H9 (cell line): ENCODE results near the gene HOXB1. TPM values are rescaled to one million over a fixed set of nuclear protein-coding genes. Genes with fewer than 3 reads are reported as not detected.
A peak's percentile ranks its signal among the peaks of the same experiment; 100 is the strongest.

Experiments
- DNase-seq: peaks from one replicate; pipeline ENCODE4 v3.0.0-alpha.2; 2017
- H2AFZ ChIP-seq: one replicate; pipeline ENCODE4 v1.6.1; 2013; ENCODE audit warnings: mild to moderate bottlenecking, low read length, control low read depth, moderate library complexity
- H2AK5ac ChIP-seq: 2 replicates; pipeline ENCODE4 v1.6.1; 2013; ENCODE audit warnings: low read length, control low read depth, mixed read lengths; ENCODE audit not compliant: insufficient read length
- H2BK120ac ChIP-seq: one replicate; pipeline ENCODE4 v1.6.1; 2013; ENCODE audit warnings: low read depth, mild to moderate bottlenecking, low read length, control low read depth, inconsistent platforms; ENCODE audit not compliant: poor library complexity, severe bottlenecking
- H2BK12ac ChIP-seq: 2 replicates; pipeline ENCODE4 v1.6.1; 2013; ENCODE audit warnings: low read length, control low read depth, mixed read lengths, low read depth; ENCODE audit not compliant: insufficient read length
- H2BK15ac ChIP-seq: 2 replicates; pipeline ENCODE4 v1.6.1; 2013; ENCODE audit warnings: low read depth, low read length, control low read depth
- H2BK20ac ChIP-seq: one replicate; pipeline ENCODE4 v1.6.1; 2013; ENCODE audit warnings: low read depth, mild to moderate bottlenecking, low read length, control low read depth, inconsistent platforms; ENCODE audit not compliant: poor library complexity, severe bottlenecking
- H2BK5ac ChIP-seq: 2 replicates; pipeline ENCODE4 v1.6.1; 2013; ENCODE audit warnings: low read length, control low read depth, mixed read lengths; ENCODE audit not compliant: insufficient read length
- H3K14ac ChIP-seq: 2 replicates; pipeline ENCODE4 v1.6.1; 2013; ENCODE audit warnings: low read length, control low read depth; ENCODE audit not compliant: insufficient read depth
- H3K18ac ChIP-seq: 2 replicates; pipeline ENCODE4 v1.6.1; 2013; ENCODE audit warnings: low read depth, mild to moderate bottlenecking, mixed read lengths, low read length, control low read depth; ENCODE audit not compliant: insufficient read length
- H3K23ac ChIP-seq: 2 replicates; pipeline ENCODE4 v1.6.1; 2013; ENCODE audit warnings: low read length, control low read depth, mixed read lengths, low read depth; ENCODE audit not compliant: insufficient read length
- H3K23me2 ChIP-seq: 2 replicates; pipeline ENCODE4 v1.6.1; 2013; ENCODE audit warnings: low read depth, mild to moderate bottlenecking, mixed read lengths, low read length, control low read depth; ENCODE audit not compliant: insufficient read length, poor library complexity, severe bottlenecking
- H3K27ac ChIP-seq: 2 replicates; pipeline ENCODE4 v1.5.1; 2013; ENCODE audit warnings: low read length, control low read depth, mixed read lengths, low read depth; ENCODE audit not compliant: insufficient read length
- H3K27me3 ChIP-seq: 2 replicates; pipeline ENCODE4 v1.6.1; 2013; ENCODE audit warnings: low read length, control low read depth, inconsistent platforms; ENCODE audit not compliant: insufficient read depth
- H3K4ac ChIP-seq: 2 replicates; pipeline ENCODE4 v1.6.1; 2013; ENCODE audit warnings: low read depth, mild to moderate bottlenecking, control low read depth, inconsistent platforms, low read length, moderate library complexity
- H3K4me1 ChIP-seq: 2 replicates; pipeline ENCODE4 v1.6.1; 2013; ENCODE audit warnings: low read length, control low read depth, inconsistent platforms; ENCODE audit not compliant: insufficient read depth
- H3K4me2 ChIP-seq: 2 replicates; pipeline ENCODE4 v1.6.1; 2013; ENCODE audit warnings: low read length, control low read depth, mixed read lengths; ENCODE audit not compliant: insufficient read length, insufficient read depth
- H3K56ac ChIP-seq: 2 replicates; pipeline ENCODE4 v1.6.1; 2013; ENCODE audit warnings: low read depth, mild to moderate bottlenecking, mixed read lengths, low read length, control low read depth; ENCODE audit not compliant: insufficient read length
- H3K79me1 ChIP-seq: 2 replicates; pipeline ENCODE4 v1.6.1; 2013; ENCODE audit warnings: low read depth, mild to moderate bottlenecking, moderate library complexity, low read length, control low read depth, inconsistent platforms; ENCODE audit not compliant: insufficient read depth, poor library complexity, severe bottlenecking
- H3K79me2 ChIP-seq: 2 replicates; pipeline ENCODE4 v1.6.1; 2013; ENCODE audit warnings: low read length, control low read depth, inconsistent platforms; ENCODE audit not compliant: insufficient read depth
- H3K9ac ChIP-seq: 2 replicates; pipeline ENCODE4 v1.6.1; 2013; ENCODE audit warnings: low read length, control low read depth, mixed read lengths; ENCODE audit not compliant: insufficient read length; ENCODE audit errors: extremely low read depth
- H3K9me3 ChIP-seq: one replicate; pipeline ENCODE4 v1.6.1; 2013; ENCODE audit warnings: low read depth, low read length, inconsistent platforms; ENCODE audit not compliant: control insufficient read depth
- H3T11ph ChIP-seq: one replicate; pipeline ENCODE4 v1.6.1; 2013; ENCODE audit warnings: mild to moderate bottlenecking, low read length, control low read depth, inconsistent platforms
- H4K20me1 ChIP-seq: one replicate; pipeline ENCODE4 v1.6.1; 2013; ENCODE audit not compliant: control insufficient read depth, insufficient read length, insufficient read depth
- H4K5ac ChIP-seq: 2 replicates; pipeline ENCODE4 v1.6.1; 2013; ENCODE audit warnings: low read depth, mild to moderate bottlenecking, mixed read lengths, low read length, control low read depth; ENCODE audit not compliant: insufficient read length
- H4K8ac ChIP-seq: replicated peaks from 2 replicates; pipeline ENCODE4 v1.6.1; 2013; ENCODE audit warnings: low read length, control low read depth, mixed read lengths, low read depth; ENCODE audit not compliant: insufficient read length
- H4K91ac ChIP-seq: 2 replicates; pipeline ENCODE4 v1.6.1; 2013; ENCODE audit warnings: low read depth, mild to moderate bottlenecking, moderate library complexity, mixed read lengths, low read length, control low read depth; ENCODE audit not compliant: insufficient read length
- H3K27ac Mint-ChIP-seq, 3 experiments: 2 replicates in 2 of 3; 3 replicates in 1 of 3; pipeline ENCODE4 v1.8.0; 2020 to 2021; ENCODE audit warnings: mixed read lengths in 3 of 3, mild to moderate bottlenecking in 1 of 3, moderate library complexity in 1 of 3
- H3K27me3 Mint-ChIP-seq: 2 replicates; pipeline ENCODE4 v1.8.0; 2021; ENCODE audit warnings: low read depth, mild to moderate bottlenecking, moderate library complexity, mixed read lengths
- H3K36me3 Mint-ChIP-seq, 3 experiments: 2 replicates in 2 of 3; 3 replicates in 1 of 3; pipeline ENCODE4 v1.8.0; 2020 to 2021; ENCODE audit warnings: low read depth in 3 of 3, mixed read lengths in 3 of 3; ENCODE audit not compliant: insufficient read depth in 1 of 3
- H3K4me1 Mint-ChIP-seq, 2 experiments: 2 replicates each; pipeline ENCODE4 v1.8.0; 2020; ENCODE audit warnings: mixed read lengths in 2 of 2
- H3K4me3 Mint-ChIP-seq, 2 experiments: 2 replicates in 1 of 2; 3 replicates in 1 of 2; pipeline ENCODE4 v1.8.0; 2020 to 2021; ENCODE audit warnings: mild to moderate bottlenecking in 2 of 2, mixed read lengths in 2 of 2, moderate library complexity in 1 of 2
- H3K9me3 Mint-ChIP-seq, 2 experiments: 2 replicates in 1 of 2; 3 replicates in 1 of 2; pipeline ENCODE4 v1.8.0; 2020; ENCODE audit warnings: mild to moderate bottlenecking in 2 of 2, mixed read lengths in 2 of 2, moderate library complexity in 1 of 2
- CTCF ChIP-seq: fragments of 200-600 bp; sonication (generic); conservative IDR thresholded peaks from 3 replicates; pipeline ENCODE4 v1.8.0; 2021; ENCODE audit warnings: antibody characterized with exemption, mild to moderate bottlenecking
- WGBS: extraction: QIAGEN DNeasy Blood & Tissue Kit; methylation state at CpG from one replicate; pipeline ENCODE4 v1.1.7; 2013; ENCODE audit warnings: missing lambda C conversion rate, low lambda C conversion rate, mixed read lengths; ENCODE audit not compliant: insufficient read length; ENCODE audit errors: extremely low coverage; 5-methylcytosine and 5-hydroxymethylcytosine counted together
- total RNA-seq: library from RNA; stranded (reverse); gene quantifications from 2 replicates; pipeline ENCODE4 v1.2.1, GENCODE V29; 2021

Gene HOXB1
- total RNA-seq, 1 experiment from 2014 or later = not detected

DNA sequence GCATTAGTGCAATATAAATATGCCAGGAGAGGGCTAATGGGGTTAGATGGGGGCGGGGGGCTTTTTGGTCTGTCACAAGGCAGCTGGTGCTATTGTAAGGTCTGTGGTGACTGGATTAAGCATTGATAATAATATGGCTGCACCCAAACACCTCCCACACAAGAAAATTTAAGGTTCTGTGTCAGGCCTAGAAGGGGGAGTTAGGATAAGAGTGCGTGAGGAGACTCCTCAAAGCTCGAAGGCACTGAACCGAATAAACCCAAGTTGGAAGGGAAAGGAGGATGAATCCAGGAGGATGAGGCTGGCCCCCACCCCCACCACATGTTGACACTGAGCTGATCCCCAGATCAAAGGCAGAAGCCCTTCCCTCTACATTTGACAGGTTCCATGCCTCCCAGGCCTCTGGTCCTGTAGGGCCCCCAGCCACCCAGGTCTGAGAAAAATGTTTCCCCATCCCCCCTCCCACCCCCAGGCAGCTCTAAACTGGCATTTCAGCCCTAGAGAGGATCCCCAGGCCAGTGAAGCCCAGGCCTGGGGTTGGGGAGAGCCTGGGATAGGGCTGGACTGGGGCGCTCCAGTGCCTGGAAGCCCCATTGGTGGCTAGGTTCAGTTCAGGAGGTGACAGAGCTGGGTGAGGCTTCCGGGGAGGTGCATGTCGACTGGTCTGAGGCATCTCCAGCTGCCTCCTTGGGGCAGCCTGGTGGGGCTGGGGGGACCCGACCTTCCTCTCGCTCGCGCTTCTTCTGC is 1.7 kb downstream of the HOXB1 start:
- no peaks in the 10 kb centered on the region for H3K23me2 ChIP-seq
- H3K27ac Mint-ChIP-seq = no peak overlapping the region
- H3K9ac ChIP-seq = no peak overlapping the region
- no CpG with 5 or more reads among the region's 11 CpGs for WGBS
- no peak overlapping the region for H2BK120ac ChIP-seq
- H3K79me1 ChIP-seq = no peaks in the 10 kb centered on the region
- H3K4me1 ChIP-seq = peaks cover 8% of the 10 kb centered on the region; the same call in 1 of the 2 replicates
- peaks cover 4 to 16% of the 10 kb centered on the region in 2 experiments; a peak in 3 of 5 replicates for H3K9me3 Mint-ChIP-seq
- no peak overlapping the region for H4K5ac ChIP-seq
- no peaks in the 10 kb centered on the region for H3K36me3 Mint-ChIP-seq
- no peaks in the 10 kb centered on the region for H3K79me2 ChIP-seq
- H2BK15ac ChIP-seq = no peak overlapping the region
- H2BK5ac ChIP-seq = no peak overlapping the region
- H4K8ac ChIP-seq = no peak overlapping the region
- DNase-seq = no peak
- H2AFZ ChIP-seq = no peak overlapping the region
- H3K27me3 ChIP-seq = peaks cover 70% of the 10 kb centered on the region; the same call in 1 of the 2 replicates
- peaks cover 100% of the 10 kb centered on the region for H3K27me3 Mint-ChIP-seq
- H3K27ac ChIP-seq = no peak overlapping the region
- H3K14ac ChIP-seq = no peak overlapping the region
- peak overlapping the region in 1 of 2 experiments; percentile 44; a peak in 2 of 5 replicates for H3K4me3 Mint-ChIP-seq
- H3K23ac ChIP-seq = no peak overlapping the region
- no peak overlapping the region for H4K91ac ChIP-seq
- H4K20me1 ChIP-seq = no peaks in the 10 kb centered on the region
- no peak overlapping the region for H2BK20ac ChIP-seq
- no peak overlapping the region for H3T11ph ChIP-seq
- no peak overlapping the region for H2BK12ac ChIP-seq
- H3K56ac ChIP-seq = no peak overlapping the region
- no peak overlapping the region for H2AK5ac ChIP-seq
- H3K4me1 Mint-ChIP-seq = peaks cover 28 to 50% of the 10 kb centered on the region in 2 experiments
- no peak overlapping the region for H3K18ac ChIP-seq
- no peak overlapping the region for H3K4me2 ChIP-seq
- H3K9me3 ChIP-seq = no peaks in the 10 kb centered on the region
- H3K4ac ChIP-seq = no peak overlapping the region
- TF ChIP-seq CTCF = no peak
